SK-N-SH (cell line): ENCODE data around the gene SIRPD. TPM values are rescaled to one million over a fixed set of nuclear protein-coding genes. Genes with fewer than 3 reads are reported as not detected.

Source experiments
- CTCF ChIA-PET: fragments of 300-600, 350-600 bp; formaldehyde crosslinking; extraction: SDS; loops from one replicate; lab custom pipeline; 2021; lab: Yijun Ruan, JAX
- POLR2A ChIA-PET: fragments of 350-600 bp; sonication (Branson Sonifier 250); formaldehyde crosslinking; extraction: SDS; loops from one replicate; lab custom pipeline; 2020; ENCODE audit warnings: antibody characterized with exemption, inconsistent platforms; lab: Yijun Ruan, JAX
- DNase-seq: peaks from one replicate; pipeline ENCODE4 v3.0.0; 2012
- H2AFZ ChIP-seq: fragments of 200-600 bp; sonication (generic); 2 replicates; pipeline ENCODE4 v1.8.1; 2016; ENCODE audit warnings: antibody characterized with exemption, mild to moderate bottlenecking, low read depth
- H3F3A ChIP-seq: fragments of 200-600 bp; sonication (generic); replicated peaks from 2 replicates; pipeline ENCODE3; 2016; ENCODE audit warnings: antibody characterized with exemption, mild to moderate bottlenecking; ENCODE audit not compliant: insufficient read depth
- H3K27ac ChIP-seq, 2 experiments: fragments of 200-500 bp in 1 of 2; fragments of 200-600 bp in 1 of 2; sonication (Bioruptor generic) in 1 of 2; sonication (generic), shearing (Covaris generic) in 1 of 2; 2 replicates each; pipeline versions ENCODE4 v1.5.1 to v1.6.1; 2014 to 2016; ENCODE audit warnings: low read depth in 2 of 2, inconsistent platforms in 1 of 2, low read length in 1 of 2, mild to moderate bottlenecking in 1 of 2, mixed read lengths in 1 of 2
- H3K27me3 ChIP-seq: fragments of 200-600 bp; sonication (generic), shearing (Covaris generic); 2 replicates; pipeline ENCODE4 v1.6.1; 2016; ENCODE audit warnings: mixed run types; ENCODE audit not compliant: insufficient read depth
- H3K36me3 ChIP-seq, 2 experiments: fragments of 200-500 bp in 1 of 2; fragments of 200-600 bp in 1 of 2; sonication (Bioruptor generic) in 1 of 2; sonication (generic) in 1 of 2; replicated peaks in 1 of 2; 2 replicates each; pipeline versions ENCODE3 to v1.5.1; 2014 to 2016; ENCODE audit warnings: low read length in 1 of 2, mild to moderate bottlenecking in 1 of 2; ENCODE audit not compliant: insufficient read depth in 2 of 2, control insufficient read depth in 1 of 2
- H3K4me1 ChIP-seq, 2 experiments: fragments of 200-500 bp in 1 of 2; fragments of 200-600 bp in 1 of 2; sonication (Bioruptor generic) in 1 of 2; sonication (generic), shearing (Covaris generic) in 1 of 2; 2 replicates each; pipeline versions ENCODE4 v1.5.1 to v1.6.1; 2014 to 2016; ENCODE audit warnings: low read depth in 1 of 2, low read length in 1 of 2, mixed run types in 1 of 2; ENCODE audit not compliant: insufficient read depth in 2 of 2, control insufficient read depth in 1 of 2
- H3K4me2 ChIP-seq: fragments of 200-600 bp; sonication (generic), shearing (Covaris generic); 2 replicates; pipeline ENCODE4 v1.6.1; 2017; ENCODE audit warnings: mixed run types
- H3K4me3 ChIP-seq, 2 experiments: fragments of 200-500 bp in 1 of 2; fragments of 200-600 bp in 1 of 2; sonication (Bioruptor generic) in 1 of 2; sonication (generic), shearing (Covaris generic) in 1 of 2; 2 replicates each; pipeline versions ENCODE4 v1.5.1 to v1.8.1; 2014 to 2016; ENCODE audit warnings: low read depth in 2 of 2, inconsistent platforms in 1 of 2, low read length in 1 of 2, mild to moderate bottlenecking in 1 of 2, mixed read lengths in 1 of 2, moderate library complexity in 1 of 2
- H3K79me2 ChIP-seq: fragments of 200-600 bp; sonication (generic); 2 replicates; pipeline ENCODE4 v1.8.1; 2017; ENCODE audit warnings: mild to moderate bottlenecking; ENCODE audit not compliant: insufficient read depth
- H3K9ac ChIP-seq: fragments of 200-600 bp; sonication (generic); 2 replicates; pipeline ENCODE4 v1.6.1; 2017; ENCODE audit warnings: mixed run types
- H3K9me2 ChIP-seq: fragments of 200-600 bp; sonication (generic); 2 replicates; pipeline ENCODE4 v1.6.1; 2017; ENCODE audit warnings: mixed run types
- H3K9me3 ChIP-seq: fragments of 200-600 bp; sonication (generic); 2 replicates; pipeline ENCODE4 v1.6.1; 2017; ENCODE audit warnings: mixed run types, mild to moderate bottlenecking, moderate library complexity
- H4K20me1 ChIP-seq: fragments of 200-600 bp; sonication (generic); 2 replicates; pipeline ENCODE4 v1.6.1; 2017; ENCODE audit warnings: mild to moderate bottlenecking, mixed run types; ENCODE audit not compliant: insufficient read depth
- EP300 ChIP-seq, 2 experiments: IDR thresholded peaks; 2 replicates each; pipeline versions ENCODE4 v1.4.0 to v1.6.1; 2012; ENCODE audit warnings: borderline replicate concordance in 1 of 2, low read depth in 1 of 2, low read length in 1 of 2
- FOXJ3 ChIP-seq: sonication (generic); formaldehyde crosslinking; IDR thresholded peaks from 2 replicates; pipeline ENCODE4 v1.5.1; 2020; ENCODE audit warnings: mild to moderate bottlenecking, missing genetic modification reagents
- FOXM1 ChIP-seq: IDR thresholded peaks from 2 replicates; pipeline ENCODE4 v1.4.0; 2012; ENCODE audit warnings: low read depth, mild to moderate bottlenecking
- GABPA ChIP-seq: IDR thresholded peaks from 2 replicates; pipeline ENCODE4 v1.4.0; 2012; ENCODE audit warnings: low read depth, mild to moderate bottlenecking
- GATA2 ChIP-seq: sonication (generic); formaldehyde crosslinking; IDR thresholded peaks from 2 replicates; pipeline ENCODE4 v1.5.0; 2020; ENCODE audit warnings: mild to moderate bottlenecking, missing genetic modification reagents
- IRF3 ChIP-seq: fragments of 150-350 bp; IDR thresholded peaks from 2 replicates; pipeline ENCODE4 v1.6.1; 2016; ENCODE audit warnings: mild to moderate bottlenecking, low read depth, low read length
- MEF2A ChIP-seq: IDR thresholded peaks from 2 replicates; pipeline ENCODE4 v1.4.0; 2012; ENCODE audit warnings: low read depth, borderline replicate concordance
- NFIC ChIP-seq: IDR thresholded peaks from 2 replicates; pipeline ENCODE4 v1.4.0; 2012; ENCODE audit warnings: borderline replicate concordance
- NRF1 ChIP-seq: IDR thresholded peaks from 2 replicates; pipeline ENCODE4 v1.6.1; 2012; ENCODE audit warnings: low read depth, mild to moderate bottlenecking, low read length
- POLR2AphosphoS5 ChIP-seq: IDR thresholded peaks from 2 replicates; pipeline ENCODE4 v1.6.1; 2012; ENCODE audit warnings: low read depth, low read length
- TCF12 ChIP-seq: IDR thresholded peaks from 2 replicates; pipeline ENCODE4 v1.4.0; 2012
- USF2 ChIP-seq: fragments of 150-350 bp; IDR thresholded peaks from 2 replicates; pipeline ENCODE4 v1.6.1; 2017; ENCODE audit warnings: antibody characterized with exemption, low read length, low read depth, borderline replicate concordance
- polyA plus RNA-seq, 3 experiments: library from polyadenylated mRNA; depleted of rRNA; stranded (reverse); fragments of >200 nt; gene quantifications; 2 replicates each; pipeline ENCODE4 v1.2.3, GENCODE V29; 2012
- TF ChIP-seq, protein P1 (sequence below): IDR thresholded peaks from 2 replicates; pipeline ENCODE4 v1.4.0; 2012; ENCODE audit warnings: low read depth, borderline replicate concordance
- TF ChIP-seq, protein P2 (sequence below): IDR thresholded peaks from 2 replicates; pipeline ENCODE4 v1.6.1; 2012; ENCODE audit warnings: mild to moderate bottlenecking, low read depth, low read length, moderate library complexity

The SIRPD gene
- polyA plus RNA-seq, 1 of the 3 experiments (the other 2 are of a cell fraction): not detected

- H3K4me1 ChIP-seq: no peaks in the 10 kb centered on the region
- TF ChIP-seq MEF2A: no peak
- TF ChIP-seq, protein P1, sequence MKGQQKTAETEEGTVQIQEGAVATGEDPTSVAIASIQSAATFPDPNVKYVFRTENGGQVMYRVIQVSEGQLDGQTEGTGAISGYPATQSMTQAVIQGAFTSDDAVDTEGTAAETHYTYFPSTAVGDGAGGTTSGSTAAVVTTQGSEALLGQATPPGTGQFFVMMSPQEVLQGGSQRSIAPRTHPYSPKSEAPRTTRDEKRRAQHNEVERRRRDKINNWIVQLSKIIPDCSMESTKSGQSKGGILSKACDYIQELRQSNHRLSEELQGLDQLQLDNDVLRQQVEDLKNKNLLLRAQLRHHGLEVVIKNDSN: no peak
- TF ChIP-seq IRF3: no peak
- TF ChIP-seq, protein P2, sequence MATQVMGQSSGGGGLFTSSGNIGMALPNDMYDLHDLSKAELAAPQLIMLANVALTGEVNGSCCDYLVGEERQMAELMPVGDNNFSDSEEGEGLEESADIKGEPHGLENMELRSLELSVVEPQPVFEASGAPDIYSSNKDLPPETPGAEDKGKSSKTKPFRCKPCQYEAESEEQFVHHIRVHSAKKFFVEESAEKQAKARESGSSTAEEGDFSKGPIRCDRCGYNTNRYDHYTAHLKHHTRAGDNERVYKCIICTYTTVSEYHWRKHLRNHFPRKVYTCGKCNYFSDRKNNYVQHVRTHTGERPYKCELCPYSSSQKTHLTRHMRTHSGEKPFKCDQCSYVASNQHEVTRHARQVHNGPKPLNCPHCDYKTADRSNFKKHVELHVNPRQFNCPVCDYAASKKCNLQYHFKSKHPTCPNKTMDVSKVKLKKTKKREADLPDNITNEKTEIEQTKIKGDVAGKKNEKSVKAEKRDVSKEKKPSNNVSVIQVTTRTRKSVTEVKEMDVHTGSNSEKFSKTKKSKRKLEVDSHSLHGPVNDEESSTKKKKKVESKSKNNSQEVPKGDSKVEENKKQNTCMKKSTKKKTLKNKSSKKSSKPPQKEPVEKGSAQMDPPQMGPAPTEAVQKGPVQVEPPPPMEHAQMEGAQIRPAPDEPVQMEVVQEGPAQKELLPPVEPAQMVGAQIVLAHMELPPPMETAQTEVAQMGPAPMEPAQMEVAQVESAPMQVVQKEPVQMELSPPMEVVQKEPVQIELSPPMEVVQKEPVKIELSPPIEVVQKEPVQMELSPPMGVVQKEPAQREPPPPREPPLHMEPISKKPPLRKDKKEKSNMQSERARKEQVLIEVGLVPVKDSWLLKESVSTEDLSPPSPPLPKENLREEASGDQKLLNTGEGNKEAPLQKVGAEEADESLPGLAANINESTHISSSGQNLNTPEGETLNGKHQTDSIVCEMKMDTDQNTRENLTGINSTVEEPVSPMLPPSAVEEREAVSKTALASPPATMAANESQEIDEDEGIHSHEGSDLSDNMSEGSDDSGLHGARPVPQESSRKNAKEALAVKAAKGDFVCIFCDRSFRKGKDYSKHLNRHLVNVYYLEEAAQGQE: no peak
- no peak for TF ChIP-seq USF2
- no peak for TF ChIP-seq NRF1
- TF ChIP-seq GATA2 (CRISPR knock-in tag): no peak
- TF ChIP-seq TCF12: no peak
- TF ChIP-seq POLR2AphosphoS5: no peak
- TF ChIP-seq EP300 (IDR thresholded peaks at IDR 0.05; ENCODE audit: borderline replicate concordance in 1 of 2, low read depth in 1 of 2, low read length in 1 of 2): no peak
- no peak for TF ChIP-seq FOXJ3 (CRISPR knock-in tag)
- TF ChIP-seq GABPA: no peak
- TF ChIP-seq FOXM1: no peak
- no peak for TF ChIP-seq NFIC
- H3K79me2 ChIP-seq: no peaks in the 10 kb centered on the region
- CTCF ChIA-PET: interaction anchor here (1.2 to 3.0 kb wide), 2 partner anchors 18 to 23 kb away, joined by 3 to 11 read pairs; no protein-coding TSS in a partner anchor
- H3K27me3 ChIP-seq: no peaks in the 10 kb centered on the region; the same call in 1 of the 2 replicates
- 0 out of 2 replicates have a peak, but pooled peaks cover 3% of the 10 kb centered on the region for H3K9me2 ChIP-seq
- H3K27ac ChIP-seq: no peak overlapping the region
- H3K4me3 ChIP-seq: no peak overlapping the region
- no peak overlapping the region for H3K9ac ChIP-seq
- no peaks in the 10 kb centered on the region for H3F3A ChIP-seq
- no peak for DNase-seq
- H4K20me1 ChIP-seq: no peaks in the 10 kb centered on the region
- POLR2A ChIA-PET: no interaction called here
- H3K4me2 ChIP-seq: no peak overlapping the region
- H2AFZ ChIP-seq: no peak overlapping the region
- no peaks in the 10 kb centered on the region; the same call in 1 of the 2 replicates for H3K9me3 ChIP-seq
- no peaks in the 10 kb centered on the region for H3K36me3 ChIP-seq
These were observed 30.6 kb downstream of the SIRPD start for GRCh38 chr20:1526896-1527295.
